HG03575 (cell line): ENCODE data around the gene IRS1.

ENCODE experiments used
- ATAC-seq: cut with Tn5 transposase; IDR thresholded peaks from one replicate; pipeline ENCODE4 v1.9.1; 2021; ENCODE audit not compliant: unreplicated experiment, insufficient number of reproducible peaks, low FRiP score; ENCODE audit errors: extremely low read depth

The IRS1 gene

DNA sequence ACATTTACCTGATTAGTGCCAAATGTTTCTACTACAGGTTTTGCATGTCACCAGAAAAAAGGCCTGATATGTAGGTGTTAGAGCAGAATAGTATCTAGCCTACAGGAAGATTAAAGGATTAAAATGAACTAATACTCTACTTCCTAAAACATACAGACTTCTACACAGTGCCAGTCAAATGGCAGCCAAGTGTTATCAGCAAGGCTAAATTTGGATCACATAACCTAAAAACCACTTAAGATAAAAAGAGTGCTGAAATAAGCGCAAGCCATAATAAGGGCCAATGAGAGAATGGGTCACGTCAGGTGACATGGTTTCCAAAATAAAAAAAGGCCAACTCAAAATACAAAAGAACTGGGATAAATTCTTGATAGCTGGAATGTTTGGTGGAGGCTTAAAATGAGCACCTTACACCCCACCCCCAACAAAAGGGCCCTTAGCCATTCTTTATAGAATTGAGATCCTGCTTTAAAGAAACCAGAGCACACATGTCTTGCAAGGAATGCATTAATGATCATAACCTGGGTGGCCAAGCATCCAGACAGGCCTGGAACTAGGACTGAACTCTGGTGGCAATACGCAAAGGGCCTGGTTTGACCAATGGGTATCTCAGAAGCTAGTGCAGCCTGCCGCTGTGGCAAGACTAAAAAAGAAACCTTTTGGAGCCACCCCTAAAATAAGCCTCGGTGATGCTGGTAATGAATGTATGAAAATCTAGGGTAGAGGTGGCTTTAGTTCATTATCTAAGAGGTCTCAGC is 32.4 kb downstream of the IRS1 start:
- ATAC-seq, result no peak

- no peak for ATAC-seq
These were observed 33.1 kb downstream of the IRS1 start for GRCh38 chr2:226766352-226767055.

GRCh38 chr2:226763320-226763719 is 36.3 kb downstream of the IRS1 start:
- no peak for ATAC-seq

- ATAC-seq, result no peak
These were observed 38.4 kb downstream of the IRS1 start for GRCh38 chr2:226761195-226761583.

DNA sequence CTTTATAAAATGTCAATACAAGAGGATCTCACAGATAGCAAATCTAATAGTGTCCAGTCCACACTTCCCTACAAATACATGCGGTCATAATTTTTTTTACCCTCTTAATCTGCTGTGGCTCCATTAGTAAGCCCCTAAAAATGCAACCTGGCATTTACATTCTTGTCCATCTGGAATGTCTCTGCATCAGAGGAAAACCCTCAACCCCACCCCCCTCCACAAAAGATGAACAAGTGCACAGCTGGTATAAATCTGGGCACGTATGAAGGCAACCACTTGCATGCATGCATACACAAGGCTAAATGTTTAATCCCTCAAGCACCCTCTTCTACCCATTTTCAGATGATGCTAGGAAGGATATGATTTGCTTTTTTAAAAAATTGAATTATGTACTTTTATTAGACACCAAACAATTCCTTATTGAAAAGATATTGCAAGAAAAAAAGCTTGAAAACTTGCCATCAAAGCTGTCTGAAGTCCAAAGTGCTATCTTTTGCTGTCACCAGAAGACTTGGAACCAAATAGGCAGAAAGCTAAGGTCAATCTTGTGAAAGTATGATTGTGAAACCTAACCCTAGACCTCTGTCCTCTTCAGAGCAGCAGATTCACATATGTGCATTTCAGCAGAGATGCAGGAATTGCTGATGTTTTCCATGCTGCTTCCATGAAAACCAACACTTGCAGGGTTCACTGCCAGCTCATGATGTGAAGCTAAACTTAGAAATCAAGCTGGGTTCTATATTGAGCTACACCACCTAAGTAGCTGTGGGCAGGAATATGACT is 39.0 kb downstream of the IRS1 start:
- no peak for ATAC-seq

DNA sequence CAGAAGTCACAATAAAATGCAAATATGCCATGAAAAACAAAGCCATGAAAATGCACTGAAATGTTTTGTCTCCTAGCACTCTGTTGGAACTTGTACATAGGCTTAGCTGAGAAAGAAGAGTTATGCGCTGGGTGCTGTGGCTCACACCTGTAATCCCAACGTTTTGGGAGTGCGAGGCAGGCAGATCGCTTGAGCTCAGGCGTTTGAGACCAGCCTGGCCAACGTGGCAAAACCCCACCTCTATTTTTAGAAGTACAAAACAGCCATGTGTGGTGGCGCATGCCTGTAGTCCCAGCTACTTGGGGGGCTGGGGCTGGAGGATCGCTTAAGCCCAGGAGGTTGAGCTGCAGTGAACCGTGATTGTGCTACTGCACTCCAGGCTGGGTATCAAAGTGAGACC is 39.9 kb downstream of the IRS1 start:
- ATAC-seq, result no peak

GRCh38 chr2:226758921-226759640 is 40.5 kb downstream of the IRS1 start:
- ATAC-seq, result no peak

DNA sequence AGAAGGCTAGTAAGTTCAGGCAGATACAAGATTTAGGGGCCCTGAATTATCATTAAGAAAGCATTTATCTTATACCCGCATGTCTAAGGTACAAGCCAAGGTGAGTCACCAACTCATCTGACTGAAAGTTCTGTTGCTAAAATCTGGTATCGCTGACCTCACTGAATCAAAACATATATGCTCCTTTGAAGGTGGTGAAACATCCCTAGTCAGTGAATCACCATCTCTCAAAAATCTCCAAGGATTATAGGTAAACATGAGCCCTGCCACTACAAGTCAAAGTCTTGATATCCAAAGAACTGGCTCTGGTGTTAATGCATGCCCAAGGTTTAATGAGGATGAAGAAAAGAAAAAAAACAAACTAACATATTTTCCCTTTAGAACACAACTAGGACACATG is 43.5 kb downstream of the IRS1 start:
- ATAC-seq, result no peak

GRCh38 chr2:226755631-226756030 is 44.0 kb downstream of the IRS1 start:
- no peak for ATAC-seq

DNA sequence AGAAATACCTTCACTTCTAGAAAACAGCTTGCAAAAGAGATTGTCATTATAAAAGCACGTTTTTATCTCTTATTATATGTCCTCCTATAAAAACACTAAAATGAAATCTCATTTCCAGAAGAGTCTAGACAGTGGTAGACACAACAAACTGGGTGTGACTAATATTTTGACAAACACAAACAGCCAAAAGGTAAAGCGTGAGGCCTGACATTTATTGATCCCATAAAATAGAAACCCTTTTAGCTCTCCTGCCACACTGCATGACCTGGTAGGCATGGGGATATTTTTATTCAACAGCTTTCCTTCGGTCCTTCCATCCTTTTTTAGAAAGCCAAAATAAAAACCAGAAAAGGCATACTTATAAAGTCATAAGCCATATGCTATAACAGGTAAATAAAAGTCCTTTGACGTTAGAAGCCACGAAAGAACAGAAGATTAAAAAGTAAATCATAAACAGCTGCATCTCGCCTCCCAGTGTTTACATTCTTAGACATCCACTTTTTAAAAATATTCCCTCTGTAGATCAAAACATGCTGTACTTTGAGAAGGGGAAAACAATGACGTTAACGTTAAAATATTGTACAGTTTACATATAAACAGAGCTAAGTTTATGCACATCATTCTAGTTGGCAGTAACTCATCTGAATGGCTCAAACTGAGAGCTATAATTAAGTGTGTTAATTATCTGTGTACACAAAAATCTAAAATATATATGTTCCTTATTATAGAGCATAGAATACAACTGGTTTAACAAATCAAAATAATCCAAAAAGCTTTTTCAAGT is 44.6 kb downstream of the IRS1 start:
- ATAC-seq, result no peak

DNA sequence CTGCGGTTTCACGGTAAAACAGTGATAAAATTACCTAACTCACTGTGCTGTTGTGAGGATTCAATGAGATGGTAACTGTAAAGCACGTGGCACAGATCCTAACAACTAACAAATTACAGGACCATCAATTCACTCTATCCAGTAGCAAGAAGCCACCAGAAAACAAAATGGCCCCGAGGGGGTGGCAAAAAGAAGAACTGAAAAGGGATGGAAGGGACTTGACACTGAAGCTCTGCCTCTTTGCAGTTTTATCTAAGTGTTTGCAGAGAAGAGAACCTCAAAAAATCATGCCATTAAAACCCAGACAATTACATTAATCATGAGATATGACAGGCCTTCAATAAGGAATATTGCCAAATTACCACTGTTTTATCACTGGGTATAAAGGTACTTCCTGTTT is 46.7 kb downstream of the IRS1 start:
- ATAC-seq, result no peak

DNA sequence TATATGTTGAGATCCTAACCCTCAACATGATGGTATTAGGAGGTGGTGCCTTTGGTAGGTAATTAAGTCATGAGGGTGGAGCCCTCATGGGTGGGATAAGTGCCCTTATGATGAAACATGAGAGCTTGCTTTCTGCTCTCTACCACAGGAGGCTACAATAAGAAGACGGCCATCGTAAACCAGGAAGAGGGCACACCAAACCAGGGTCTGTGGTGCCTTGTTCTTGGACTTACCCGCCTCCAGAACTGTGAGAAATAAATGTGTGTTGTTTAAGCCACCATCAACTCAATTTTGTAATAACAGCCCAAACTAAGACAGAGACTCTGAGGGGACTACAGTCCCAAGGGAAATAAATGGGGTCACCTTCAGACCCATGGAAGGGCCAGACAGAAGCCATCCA is 52.3 kb downstream of the IRS1 start:
- ATAC-seq, result no peak

- ATAC-seq, result no peak
These were observed 53.3 kb downstream of the IRS1 start for GRCh38 chr2:226746196-226746800.

DNA sequence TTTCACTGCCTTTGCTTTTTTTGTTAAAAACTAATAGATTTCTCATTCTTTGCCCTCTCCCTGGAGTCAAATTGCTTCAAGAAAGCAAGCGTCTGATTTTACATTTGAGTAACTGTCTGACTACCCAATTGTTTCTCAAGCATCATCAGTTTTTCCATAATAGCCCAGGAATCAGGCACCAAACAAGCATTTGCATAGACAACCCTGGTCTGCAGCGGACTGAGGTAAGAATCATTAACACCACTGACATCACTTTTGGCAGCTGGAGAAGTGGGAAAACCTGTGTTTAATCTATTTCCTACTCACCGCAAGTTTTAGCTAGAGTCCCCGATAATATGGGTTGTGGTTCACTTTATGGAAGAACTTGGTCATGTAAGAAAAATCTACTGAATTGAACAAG is 55.7 kb downstream of the IRS1 start:
- ATAC-seq, result no peak

DNA sequence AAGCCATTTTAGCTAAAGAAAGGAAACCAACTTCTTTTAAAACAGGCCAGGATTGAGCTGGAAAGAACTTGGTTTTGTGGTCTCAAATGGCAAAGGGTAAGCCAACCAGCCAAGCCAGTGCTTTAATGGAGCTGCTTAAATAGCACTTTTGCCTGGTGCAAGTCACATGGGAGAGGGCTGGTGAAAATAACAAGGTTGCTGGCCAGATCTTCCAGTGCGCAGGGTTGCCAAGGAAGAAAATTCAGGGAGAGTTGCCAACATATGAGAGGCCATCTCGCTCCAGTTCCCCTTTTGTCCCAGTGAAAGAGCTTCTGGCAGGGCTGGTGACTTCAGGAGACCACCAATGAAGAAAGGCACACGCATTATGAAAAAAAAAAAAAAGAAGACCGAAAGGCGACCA is 57.3 kb downstream of the IRS1 start:
- ATAC-seq, result no peak

GRCh38 chr2:226740039-226740648 is 59.5 kb downstream of the IRS1 start:
- ATAC-seq, result no peak

DNA sequence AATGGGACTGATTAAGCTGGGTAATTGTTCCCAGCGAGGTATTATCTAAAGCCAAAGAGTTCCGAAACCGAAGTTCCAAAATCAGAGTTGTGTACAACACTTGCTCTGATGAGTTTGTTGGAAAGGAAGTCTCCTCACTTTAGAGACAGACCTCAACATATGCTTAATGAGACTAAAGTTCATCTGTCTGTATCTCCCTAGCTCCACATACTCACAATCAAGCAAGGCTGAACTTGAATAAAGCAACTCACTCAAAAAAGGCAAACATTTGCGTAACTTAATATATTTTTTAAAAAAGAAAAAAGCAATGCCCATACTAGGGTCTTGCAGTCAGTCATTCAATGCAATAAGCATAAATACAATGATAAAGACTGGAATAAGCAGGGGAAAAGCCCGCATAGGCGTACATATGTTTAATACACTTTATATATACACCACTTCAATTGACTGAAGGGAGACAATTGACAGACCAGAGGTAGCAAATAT is 60.0 kb downstream of the IRS1 start:
- ATAC-seq, result no peak
